ENCODE data around the gene HOOK2. TPM values are rescaled to one million over a fixed set of nuclear protein-coding genes. Genes with fewer than 3 reads are reported as not detected.
A peak's percentile ranks its signal among the peaks of the same experiment; 100 is the strongest.

HOOK2 gene
- total and polyA plus RNA-seq, 9 of the 15 experiments (the other 6 are each of a cell fraction or from before 2014, with no cell fraction given), result 1.3 to 17.2 (median 9.9) TPM

GRCh38 chr19:12790628-12791344, 15.4 kb upstream of the HOOK2 start (continued):
- TF ChIP-seq, protein P1, sequence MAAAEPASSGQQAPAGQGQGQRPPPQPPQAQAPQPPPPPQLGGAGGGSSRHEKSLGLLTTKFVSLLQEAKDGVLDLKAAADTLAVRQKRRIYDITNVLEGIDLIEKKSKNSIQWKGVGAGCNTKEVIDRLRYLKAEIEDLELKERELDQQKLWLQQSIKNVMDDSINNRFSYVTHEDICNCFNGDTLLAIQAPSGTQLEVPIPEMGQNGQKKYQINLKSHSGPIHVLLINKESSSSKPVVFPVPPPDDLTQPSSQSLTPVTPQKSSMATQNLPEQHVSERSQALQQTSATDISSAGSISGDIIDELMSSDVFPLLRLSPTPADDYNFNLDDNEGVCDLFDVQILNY (CRISPR knock-in tag; IDR thresholded peaks at IDR 0.05), result no peak
- TF ChIP-seq NEUROD1 (IDR thresholded peaks at IDR 0.05; ENCODE audit: borderline replicate concordance, low read depth, low read length, partially characterized antibody) (no peak), PHF8 (IDR thresholded peaks at IDR 0.05; ENCODE audit: borderline replicate concordance, low read length) (no peak), HDAC2 (IDR thresholded peaks at IDR 0.05) (peak; percentile 67; the same call in 1 of the 2 replicates), CSDE1 (IDR thresholded peaks at IDR 0.05) (no peak), EZH2 (IDR thresholded peaks at IDR 0.05; ENCODE audit: borderline replicate concordance, low read depth, low read length) (no peak), ZNF584 (CRISPR knock-in tag; IDR thresholded peaks at IDR 0.05; ENCODE audit: low read depth) (no peak), HDGF (IDR thresholded peaks at IDR 0.05) (0 out of 2 replicates have a peak, but pooled peaks have one; percentile 32), ZNF75A (CRISPR knock-in tag; IDR thresholded peaks at IDR 0.05) (no peak), EWSR1 (IDR thresholded peaks at IDR 0.05; ENCODE audit: borderline replicate concordance, low read depth, partially characterized antibody) (no peak), KAT2B (IDR thresholded peaks at IDR 0.05; ENCODE audit: low read depth, low read length) (no peak), TCF15 (CRISPR knock-in tag; IDR thresholded peaks at IDR 0.05) (no peak), ZZZ3 (IDR thresholded peaks at IDR 0.05) (no peak), POU5F1 (IDR thresholded peaks at IDR 0.05; ENCODE audit: borderline replicate concordance, low read depth, low read length, partially characterized antibody) (no peak), ZNF778 (CRISPR knock-in tag; IDR thresholded peaks at IDR 0.05) (no peak), ZNF197 (CRISPR knock-in tag; IDR thresholded peaks at IDR 0.05; ENCODE audit: low read depth) (no peak), SOX6 (IDR thresholded peaks at IDR 0.05) (no peak), ZKSCAN3 (CRISPR knock-in tag; IDR thresholded peaks at IDR 0.05) (no peak), RBBP5 (IDR thresholded peaks at IDR 0.05; ENCODE audit: borderline replicate concordance, insufficient read depth, low read length, poor library complexity, severe bottlenecking) (no peak)
- TF ChIP-seq, protein P2, sequence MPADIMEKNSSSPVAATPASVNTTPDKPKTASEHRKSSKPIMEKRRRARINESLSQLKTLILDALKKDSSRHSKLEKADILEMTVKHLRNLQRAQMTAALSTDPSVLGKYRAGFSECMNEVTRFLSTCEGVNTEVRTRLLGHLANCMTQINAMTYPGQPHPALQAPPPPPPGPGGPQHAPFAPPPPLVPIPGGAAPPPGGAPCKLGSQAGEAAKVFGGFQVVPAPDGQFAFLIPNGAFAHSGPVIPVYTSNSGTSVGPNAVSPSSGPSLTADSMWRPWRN (IDR thresholded peaks at IDR 0.05; ENCODE audit: low read depth), result peak; percentile 89
- TF ChIP-seq, protein P3, sequence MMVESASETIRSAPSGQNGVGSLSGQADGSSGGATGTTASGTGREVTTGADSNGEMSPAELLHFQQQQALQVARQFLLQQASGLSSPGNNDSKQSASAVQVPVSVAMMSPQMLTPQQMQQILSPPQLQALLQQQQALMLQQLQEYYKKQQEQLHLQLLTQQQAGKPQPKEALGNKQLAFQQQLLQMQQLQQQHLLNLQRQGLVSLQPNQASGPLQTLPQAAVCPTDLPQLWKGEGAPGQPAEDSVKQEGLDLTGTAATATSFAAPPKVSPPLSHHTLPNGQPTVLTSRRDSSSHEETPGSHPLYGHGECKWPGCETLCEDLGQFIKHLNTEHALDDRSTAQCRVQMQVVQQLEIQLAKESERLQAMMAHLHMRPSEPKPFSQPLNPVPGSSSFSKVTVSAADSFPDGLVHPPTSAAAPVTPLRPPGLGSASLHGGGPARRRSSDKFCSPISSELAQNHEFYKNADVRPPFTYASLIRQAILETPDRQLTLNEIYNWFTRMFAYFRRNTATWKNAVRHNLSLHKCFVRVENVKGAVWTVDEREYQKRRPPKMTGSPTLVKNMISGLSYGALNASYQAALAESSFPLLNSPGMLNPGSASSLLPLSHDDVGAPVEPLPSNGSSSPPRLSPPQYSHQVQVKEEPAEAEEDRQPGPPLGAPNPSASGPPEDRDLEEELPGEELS (CRISPR knock-in tag; IDR thresholded peaks at IDR 0.05; ENCODE audit: borderline replicate concordance), result no peak
- TF ChIP-seq, protein P4, sequence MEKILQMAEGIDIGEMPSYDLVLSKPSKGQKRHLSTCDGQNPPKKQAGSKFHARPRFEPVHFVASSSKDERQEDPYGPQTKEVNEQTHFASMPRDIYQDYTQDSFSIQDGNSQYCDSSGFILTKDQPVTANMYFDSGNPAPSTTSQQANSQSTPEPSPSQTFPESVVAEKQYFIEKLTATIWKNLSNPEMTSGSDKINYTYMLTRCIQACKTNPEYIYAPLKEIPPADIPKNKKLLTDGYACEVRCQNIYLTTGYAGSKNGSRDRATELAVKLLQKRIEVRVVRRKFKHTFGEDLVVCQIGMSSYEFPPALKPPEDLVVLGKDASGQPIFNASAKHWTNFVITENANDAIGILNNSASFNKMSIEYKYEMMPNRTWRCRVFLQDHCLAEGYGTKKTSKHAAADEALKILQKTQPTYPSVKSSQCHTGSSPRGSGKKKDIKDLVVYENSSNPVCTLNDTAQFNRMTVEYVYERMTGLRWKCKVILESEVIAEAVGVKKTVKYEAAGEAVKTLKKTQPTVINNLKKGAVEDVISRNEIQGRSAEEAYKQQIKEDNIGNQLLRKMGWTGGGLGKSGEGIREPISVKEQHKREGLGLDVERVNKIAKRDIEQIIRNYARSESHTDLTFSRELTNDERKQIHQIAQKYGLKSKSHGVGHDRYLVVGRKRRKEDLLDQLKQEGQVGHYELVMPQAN (IDR thresholded peaks at IDR 0.05; ENCODE audit: borderline replicate concordance), result peak; percentile 78
